ENCODE measurements around the gene MYLK3.

MYLK3 gene

GRCh38 chr16:46733319-46733830 is 14.8 kb downstream of the MYLK3 start:
- H3K4me3 ChIP-seq (ENCODE audit: low read depth, low read length) = no peak overlapping the region
- DNase-seq (ENCODE audit: low read depth) = no peak
- TF ChIP-seq CTCF (IDR thresholded peaks at IDR 0.05; ENCODE audit: low read depth, low read length, missing control alignments) = no peak

- H3K4me3 ChIP-seq (ENCODE audit: low read depth, low read length) = no peak overlapping the region
- no peak for DNase-seq (ENCODE audit: low read depth)
- no peak for TF ChIP-seq CTCF (IDR thresholded peaks at IDR 0.05; ENCODE audit: low read depth, low read length, missing control alignments)
Measured at GRCh38 chr16:46732561-46732960, 15.6 kb downstream of the MYLK3 start.

- no peak for TF ChIP-seq CTCF (IDR thresholded peaks at IDR 0.05; ENCODE audit: low read depth, low read length, missing control alignments)
- no peak for DNase-seq (ENCODE audit: low read depth)
- H3K4me3 ChIP-seq (ENCODE audit: low read depth, low read length) = no peak overlapping the region
Measured at GRCh38 chr16:46731691-46732555, 16.2 kb downstream of the MYLK3 start.

GRCh38 chr16:46730801-46731690 is 17.1 kb downstream of the MYLK3 start:
- TF ChIP-seq CTCF (IDR thresholded peaks at IDR 0.05; ENCODE audit: low read depth, low read length, missing control alignments) = no peak
- H3K4me3 ChIP-seq (ENCODE audit: low read depth, low read length) = no peak overlapping the region
- no peak for DNase-seq (ENCODE audit: low read depth)

- DNase-seq (ENCODE audit: low read depth) = no peak
- H3K4me3 ChIP-seq (ENCODE audit: low read depth, low read length) = no peak overlapping the region
- no peak for TF ChIP-seq CTCF (IDR thresholded peaks at IDR 0.05; ENCODE audit: low read depth, low read length, missing control alignments)
Measured at GRCh38 chr16:46730126-46730525, 18.0 kb downstream of the MYLK3 start.

GRCh38 chr16:46729326-46729995 is 18.7 kb downstream of the MYLK3 start:
- no peak for TF ChIP-seq CTCF (IDR thresholded peaks at IDR 0.05; ENCODE audit: low read depth, low read length, missing control alignments)
- H3K4me3 ChIP-seq (ENCODE audit: low read depth, low read length) = no peak overlapping the region
- no peak for DNase-seq (ENCODE audit: low read depth)

Measured in GM12864 (cell line).